Ovary (tissue), 9 donors: Measurements from ENCODE around the gene C2CD3. TPM values are rescaled to one million over a fixed set of nuclear protein-coding genes. Genes with fewer than 3 reads are reported as not detected.

Source experiments
- DNase-seq, 5 donors: peaks; one replicate each; pipeline ENCODE4 v3.0.0-alpha.2; 2019 to 2020
- H3K27ac ChIP-seq, 2 donors: fragments of 200-600 bp; one replicate each; pipeline versions ENCODE4 v1.5.1 to v1.8.0; 2019 to 2022
- H3K27me3 ChIP-seq: fragments of 200-600 bp; one replicate; pipeline ENCODE4 v1.8.0; 2022
- H3K36me3 ChIP-seq: fragments of 200-600 bp; sonication (generic); one replicate; pipeline ENCODE4 v1.5.1; 2019
- H3K4me1 ChIP-seq: one replicate; pipeline ENCODE4 v1.8.1; 2013; ENCODE audit warnings: mild to moderate bottlenecking, moderate library complexity; ENCODE audit not compliant: insufficient read depth
- H3K4me3 ChIP-seq: fragments of 200-600 bp; sonication (generic); one replicate; pipeline ENCODE4 v1.5.1; 2017
- H3K9me3 ChIP-seq, 2 donors: fragments of 200-600 bp in 1 of 2; sonication (generic) in 1 of 2; one replicate each; pipeline versions ENCODE4 v1.5.1 to v1.8.1; 2013 to 2019; ENCODE audit warnings: mild to moderate bottlenecking in 1 of 2, moderate library complexity in 1 of 2
- EP300 ChIP-seq: sonication (generic); formaldehyde crosslinking; IDR thresholded peaks from one replicate; pipeline ENCODE4 v1.6.1; 2017; ENCODE audit warnings: antibody characterized with exemption
- POLR2A ChIP-seq: fragments of 450-650 bp; IDR thresholded peaks from one replicate; pipeline ENCODE4 v1.6.1; 2017; ENCODE audit warnings: antibody characterized with exemption, mild to moderate bottlenecking, moderate library complexity
- WGBS, 3 donors: extraction: QIAGEN DNeasy Blood & Tissue Kit in 1 of 3; methylation state at CpG; one replicate each; pipeline versions ENCODE4 v1.1.5 to v1.1.7; 2013 to 2017; 5-methylcytosine and 5-hydroxymethylcytosine counted together
- intact Hi-C, 4 donors: fragments of 100-400 bp; cut with DNase I; formaldehyde crosslinking; loops; one replicate each; pipeline versions ENCODE4 v1.11.0 to v1.15.1; 2022 to 2023
- polyA plus RNA-seq, 2 donors: library from polyadenylated mRNA; stranded (reverse); fragments of 200-250 nt in 1 of 2; fragments of 350-450 nt in 1 of 2; fragmentation: Illumina TruSeq in 1 of 2; extraction: RNeasy Lipid Tissue Mini Kit (QIAGEN cat#74804) in 1 of 2; gene quantifications; one replicate each; pipeline ENCODE4 v1.2.3, GENCODE V29; 2013 to 2014
- total RNA-seq, 7 donors: library from RNA; depleted of rRNA in 2 of 7; stranded (reverse); fragments of >200 nt in 2 of 7; fragmentation: NEBNext Ultra II Directional in 3 of 7; extraction: Animal tissue kit (Norgen Biotek cat#: 25700) in 3 of 7; gene quantifications; one replicate each; pipeline versions ENCODE4 v1.1.0 to v1.2.4, GENCODE V29; 2016 to 2023
- TF ChIP-seq, protein P1 (sequence below), 3 donors: fragments of 450-650 bp in 2 of 3; fragments of 200-600 bp in 1 of 3; IDR thresholded peaks; one replicate each; pipeline versions ENCODE4 v1.5.1 to v1.8.0; 2016 to 2022; ENCODE audit warnings: antibody characterized with exemption in 3 of 3, mild to moderate bottlenecking in 1 of 3
- donor health status: DM: no; HTN: no; CAD: no; lungs with moderate emphysema.
- donor health status: DM: no; HTN: no; CAD: no.
- donor health status: Bipolar disorder and iron deficiency.
- donor health status: DM: yes; HTN: yes; CAD: no.
- donor health status: DM: no; HTN: no; CAD: no.
- donor health status: DM: yes; HTN: yes; CAD: no.

Gene C2CD3
- total and polyA plus RNA-seq, 9 donors, result 9.3 to 33.5 (median 17.5) TPM

DNA sequence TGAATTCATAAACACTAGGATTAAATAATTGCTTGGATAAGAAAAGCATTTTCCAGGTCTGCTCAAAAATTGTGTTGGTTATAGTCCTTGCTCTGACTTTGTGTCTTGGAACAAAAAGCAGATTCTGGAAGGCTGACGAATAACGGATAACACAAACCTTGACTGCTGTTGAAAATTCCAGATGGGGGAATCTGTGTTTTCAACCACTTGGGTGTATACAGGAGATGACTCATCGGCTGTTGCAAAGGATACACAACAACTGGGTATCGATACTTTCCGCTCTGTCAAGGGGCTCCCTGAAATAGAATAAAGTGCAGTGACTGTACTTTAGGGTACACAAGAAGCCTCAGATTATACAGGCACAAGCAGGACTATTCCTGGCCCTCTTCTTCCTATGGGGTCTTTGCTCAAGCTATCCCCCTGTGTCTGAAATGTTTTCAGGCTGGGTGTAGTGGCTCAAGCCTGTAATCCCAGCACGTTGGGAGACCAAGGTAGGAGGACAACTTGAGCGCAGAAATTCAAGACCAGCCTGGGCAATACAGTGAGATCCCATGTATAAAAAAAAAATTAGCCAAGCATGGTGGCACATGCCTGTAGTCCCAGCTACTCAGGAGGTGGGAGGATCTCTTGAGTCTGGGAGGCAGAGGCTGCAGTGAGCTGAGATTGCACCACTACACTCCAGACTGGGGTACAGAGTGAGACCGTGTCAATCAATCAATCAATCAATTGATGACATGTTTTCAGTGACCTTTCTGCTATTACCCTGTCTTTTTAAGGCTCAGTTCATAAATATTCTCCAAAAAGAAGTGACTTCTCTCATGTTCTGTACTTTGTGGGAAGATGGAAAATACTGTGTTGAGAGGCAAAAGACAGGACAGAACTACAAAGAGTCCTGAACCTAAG lies 113.3 kb downstream of the C2CD3 start:
- Histone ChIP-seq H3K27me3 (no peaks in the 10 kb centered on the region), H3K9me3 (no peaks in the 10 kb centered on the region), H3K4me1 (peaks cover 4% of the 10 kb centered on the region), H3K27ac (no peak overlapping the region), H3K36me3 (no peaks in the 10 kb centered on the region), H3K4me3 (no peak overlapping the region)
- WGBS, 3 donors, result 34 to 50% (median 41%) methylated on average over 8 of the region's 8 CpGs
- TF ChIP-seq, protein P1, sequence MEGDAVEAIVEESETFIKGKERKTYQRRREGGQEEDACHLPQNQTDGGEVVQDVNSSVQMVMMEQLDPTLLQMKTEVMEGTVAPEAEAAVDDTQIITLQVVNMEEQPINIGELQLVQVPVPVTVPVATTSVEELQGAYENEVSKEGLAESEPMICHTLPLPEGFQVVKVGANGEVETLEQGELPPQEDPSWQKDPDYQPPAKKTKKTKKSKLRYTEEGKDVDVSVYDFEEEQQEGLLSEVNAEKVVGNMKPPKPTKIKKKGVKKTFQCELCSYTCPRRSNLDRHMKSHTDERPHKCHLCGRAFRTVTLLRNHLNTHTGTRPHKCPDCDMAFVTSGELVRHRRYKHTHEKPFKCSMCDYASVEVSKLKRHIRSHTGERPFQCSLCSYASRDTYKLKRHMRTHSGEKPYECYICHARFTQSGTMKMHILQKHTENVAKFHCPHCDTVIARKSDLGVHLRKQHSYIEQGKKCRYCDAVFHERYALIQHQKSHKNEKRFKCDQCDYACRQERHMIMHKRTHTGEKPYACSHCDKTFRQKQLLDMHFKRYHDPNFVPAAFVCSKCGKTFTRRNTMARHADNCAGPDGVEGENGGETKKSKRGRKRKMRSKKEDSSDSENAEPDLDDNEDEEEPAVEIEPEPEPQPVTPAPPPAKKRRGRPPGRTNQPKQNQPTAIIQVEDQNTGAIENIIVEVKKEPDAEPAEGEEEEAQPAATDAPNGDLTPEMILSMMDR (IDR thresholded peaks at IDR 0.05), result no peak
- no peak for TF ChIP-seq POLR2A
- TF ChIP-seq EP300, result no peak
- intact Hi-C loops, result no loop called here
- no peak for DNase-seq

DNA sequence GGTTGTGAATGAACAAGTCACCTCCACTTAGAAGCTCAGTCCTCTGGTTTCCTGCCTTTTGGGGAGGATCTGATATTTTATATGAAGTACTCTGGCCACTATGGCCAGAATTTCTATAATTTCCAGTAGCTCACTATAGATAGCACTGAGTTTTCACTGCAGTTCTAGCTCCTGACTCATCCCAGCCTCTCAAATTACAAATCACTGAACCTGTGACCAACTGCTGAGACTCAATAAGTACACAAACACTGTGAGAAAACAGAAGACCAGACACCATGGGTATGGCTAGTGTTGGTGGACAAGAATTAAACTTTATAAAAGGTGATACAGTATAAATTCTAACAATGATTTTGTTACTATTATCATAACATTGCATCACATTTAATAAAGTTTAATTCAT lies 114.9 kb downstream of the C2CD3 start:
- no peaks in the 10 kb centered on the region for H3K36me3 ChIP-seq
- H3K27me3 ChIP-seq, result no peaks in the 10 kb centered on the region
- H3K27ac ChIP-seq, result no peak overlapping the region
- H3K9me3 ChIP-seq, result no peaks in the 10 kb centered on the region
- no peak overlapping the region for H3K4me3 ChIP-seq
- TF ChIP-seq, protein P1 (IDR thresholded peaks at IDR 0.05), result no peak
- TF ChIP-seq POLR2A, result no peak
- TF ChIP-seq EP300, result no peak
- intact Hi-C loops, result no loop called here
- no peak for DNase-seq
- peaks cover 4% of the 10 kb centered on the region for H3K4me1 ChIP-seq

DNA sequence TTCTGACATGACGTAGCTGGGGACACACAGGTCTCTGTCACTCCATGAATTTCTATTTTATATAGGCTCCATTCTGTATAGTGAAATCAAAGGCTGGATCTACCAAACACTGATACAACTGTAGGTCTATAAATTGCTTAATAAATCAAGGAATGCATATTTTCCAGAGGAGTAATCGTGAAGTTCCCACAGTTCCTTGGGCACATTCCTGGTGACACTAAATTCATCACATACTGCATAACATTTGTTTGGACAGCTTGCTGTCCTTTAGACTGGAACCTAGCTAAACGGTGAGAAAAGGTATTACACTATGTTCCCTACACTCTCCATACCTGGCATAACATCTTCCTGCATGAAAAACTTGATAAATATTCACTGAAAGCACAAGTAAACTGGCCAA lies 120.3 kb downstream of the C2CD3 start:
- 90 to 93% (median 91%) methylated on average over 3 of the region's 3 CpGs for WGBS, 3 donors
- no peak for TF ChIP-seq EP300
- TF ChIP-seq POLR2A, result no peak
- TF ChIP-seq, protein P1 (IDR thresholded peaks at IDR 0.05), result no peak
- intact Hi-C loops, result no loop called here

DNA sequence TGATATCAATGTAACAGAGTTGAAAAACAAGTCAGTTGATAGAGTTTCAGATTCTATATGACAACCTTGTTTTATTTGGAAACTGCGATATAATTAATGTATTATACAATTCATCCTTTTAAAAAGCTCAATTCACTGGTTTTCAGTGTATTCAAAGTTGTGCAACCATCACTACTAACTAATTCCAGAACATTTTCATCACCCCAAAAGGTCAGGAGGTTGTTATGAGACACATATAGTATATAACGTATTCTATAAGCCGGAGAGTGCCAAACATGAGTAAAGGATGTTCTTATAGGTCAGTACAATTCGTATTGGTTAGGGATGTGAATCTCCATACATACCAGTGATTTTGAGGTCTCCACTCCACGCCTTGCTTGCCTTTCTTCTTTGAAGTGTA lies 121.8 kb downstream of the C2CD3 start:
- Histone ChIP-seq H3K4me3 (no peak overlapping the region), H3K27ac (no peak overlapping the region), H3K9me3 (no peaks in the 10 kb centered on the region), H3K4me1 (no peaks in the 10 kb centered on the region), H3K27me3 (no peaks in the 10 kb centered on the region), H3K36me3 (no peaks in the 10 kb centered on the region)
- TF ChIP-seq POLR2A, result no peak
- intact Hi-C loops, result no loop called here
- DNase-seq, result no peak
- 93 to 99% (median 95%) methylated on average over 5 of the region's 5 CpGs for WGBS, 3 donors

More for the DNA sequence above, 120.3 kb downstream of the C2CD3 start:
- Histone ChIP-seq H3K27me3 (no peaks in the 10 kb centered on the region), H3K36me3 (no peaks in the 10 kb centered on the region), H3K4me3 (no peak overlapping the region), H3K4me1 (no peaks in the 10 kb centered on the region), H3K9me3 (no peaks in the 10 kb centered on the region), H3K27ac (no peak overlapping the region)
- DNase-seq, result no peak

DNA sequence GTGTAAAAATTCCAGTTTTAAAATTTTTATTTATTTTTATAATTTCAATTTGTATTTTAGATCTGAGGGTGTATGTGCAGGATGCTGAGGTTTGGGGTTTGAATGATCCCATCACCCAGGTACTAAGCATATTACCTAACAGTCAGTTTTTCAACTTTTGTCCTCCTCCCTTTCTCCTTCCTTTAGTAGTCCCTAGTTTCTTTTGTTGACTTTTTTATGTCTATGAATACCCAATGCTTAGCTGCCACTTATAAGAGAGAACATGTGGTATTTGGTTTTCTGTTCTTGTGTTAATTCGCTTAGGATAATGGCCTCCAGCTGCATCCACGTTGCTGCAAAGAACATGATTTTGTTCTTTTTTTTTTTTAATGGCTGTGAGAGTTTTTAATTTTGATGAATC lies 126.3 kb downstream of the C2CD3 start:
- no peak overlapping the region for H3K27ac ChIP-seq
- 72 to 76% (median 74%) methylated on average over 2 of the region's 2 CpGs for WGBS, 3 donors
- intact Hi-C loops, result no loop called here
- no peak for DNase-seq
- H3K27me3 ChIP-seq, result no peaks in the 10 kb centered on the region
- H3K36me3 ChIP-seq, result no peaks in the 10 kb centered on the region
- no peaks in the 10 kb centered on the region for H3K9me3 ChIP-seq
- no peaks in the 10 kb centered on the region for H3K4me1 ChIP-seq
- TF ChIP-seq, protein P1 (IDR thresholded peaks at IDR 0.05), result no peak
- TF ChIP-seq POLR2A (no peak), EP300 (no peak)
- H3K4me3 ChIP-seq, result no peak overlapping the region
